ENCODE data around the gene PITRM1.
"Not testable (repeated sequence)": the region's sequence is repeated elsewhere in the genome, so short reads cannot be mapped to it uniquely, and the experiment has no call there.

PITRM1 gene

GRCh38 chr10:3122486-3123205 lies 49.9 kb downstream of the PITRM1 start:
- DNase-seq (ENCODE audit: low spot score) (no peak), FAIRE-seq (no peak)

GRCh38 chr10:3122034-3122433 lies 50.5 kb downstream of the PITRM1 start:
- FAIRE-seq (no peak), DNase-seq (ENCODE audit: low spot score) (no peak)

GRCh38 chr10:3119796-3120459 lies 52.7 kb downstream of the PITRM1 start:
- DNase-seq (ENCODE audit: low spot score) (peak; percentile 3), FAIRE-seq (no peak)

DNA sequence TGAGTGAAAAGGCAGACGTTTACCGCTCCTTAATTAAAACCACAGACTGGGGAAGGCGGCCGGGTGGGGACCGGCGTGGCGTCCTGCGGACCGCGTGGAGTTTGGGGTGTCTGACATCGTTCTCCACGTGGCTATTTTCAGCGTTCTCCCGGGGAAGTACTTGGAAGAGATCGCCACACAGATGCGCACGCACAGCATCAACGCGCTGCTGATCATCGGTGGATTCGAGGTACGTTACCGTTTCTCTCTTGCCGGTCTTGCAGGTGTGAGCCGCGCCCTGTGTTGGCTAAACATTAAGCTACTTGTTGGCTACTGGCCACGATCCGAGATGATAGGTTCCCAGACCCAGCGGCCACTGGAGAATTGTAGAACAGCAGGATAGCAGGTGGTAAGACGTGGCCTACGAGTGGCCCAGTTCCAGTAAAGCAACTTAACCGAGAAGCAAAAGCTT lies 53.9 kb downstream of the PITRM1 start:
- DNase-seq (ENCODE audit: low spot score) (no peak), FAIRE-seq (no peak)

GRCh38 chr10:3117486-3117885 lies 55.1 kb downstream of the PITRM1 start:
- FAIRE-seq (no peak), DNase-seq (ENCODE audit: low spot score) (no peak)

GRCh38 chr10:3116508-3117100 lies 56.0 kb downstream of the PITRM1 start:
- DNase-seq (ENCODE audit: low spot score), result no peak
- FAIRE-seq, result no peak

DNA sequence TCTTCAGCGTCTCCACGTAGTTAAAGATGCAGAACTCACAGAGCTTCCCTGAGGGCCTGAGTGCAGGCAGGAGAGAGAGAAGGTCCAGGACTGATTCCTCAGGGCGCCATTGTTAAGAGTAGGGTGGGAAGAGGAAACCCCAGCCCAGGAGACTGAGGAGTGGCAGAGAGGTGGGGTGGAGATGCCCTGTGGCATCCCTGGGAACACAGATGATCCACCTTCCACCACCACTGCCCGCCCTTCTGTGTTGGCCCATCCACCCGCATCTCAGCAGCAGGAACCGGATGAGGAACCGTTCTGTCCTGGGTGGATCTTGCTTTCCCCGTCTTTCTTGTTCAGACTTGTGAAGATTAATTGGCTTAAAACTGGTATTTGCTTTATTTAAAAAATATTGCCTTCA lies 56.9 kb downstream of the PITRM1 start:
- FAIRE-seq (no peak), DNase-seq (ENCODE audit: low spot score) (no peak)

DNA sequence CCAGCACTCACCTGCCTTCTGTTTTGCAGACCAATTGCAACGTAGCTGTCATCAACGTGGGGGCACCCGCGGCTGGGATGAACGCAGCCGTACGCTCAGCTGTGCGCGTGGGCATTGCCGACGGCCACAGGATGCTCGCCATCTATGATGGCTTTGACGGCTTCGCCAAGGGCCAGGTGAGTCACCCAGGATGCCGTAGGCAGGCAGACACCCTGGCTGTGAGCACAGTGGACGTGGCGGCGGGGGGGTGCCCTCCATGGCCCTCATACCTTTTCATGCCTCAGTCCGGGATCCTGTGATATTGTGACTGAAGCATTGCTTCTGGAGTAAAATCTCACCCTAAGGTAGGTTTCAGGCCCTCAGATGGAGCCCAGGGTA lies 59.2 kb downstream of the PITRM1 start:
- DNase-seq (ENCODE audit: low spot score), result no peak
- FAIRE-seq, result no peak

GRCh38 chr10:3111621-3112163 lies 60.9 kb downstream of the PITRM1 start:
- FAIRE-seq (no peak), DNase-seq (ENCODE audit: low spot score) (no peak)

- FAIRE-seq (no peak), DNase-seq (ENCODE audit: low spot score) (no peak)
Measured at GRCh38 chr10:3110782-3111620, 61.6 kb downstream of the PITRM1 start.

- FAIRE-seq (no peak), DNase-seq (ENCODE audit: low spot score) (no peak)
Measured at GRCh38 chr10:3109633-3110032, 62.9 kb downstream of the PITRM1 start.

GRCh38 chr10:3109196-3109595 lies 63.4 kb downstream of the PITRM1 start:
- FAIRE-seq, result no peak

DNA sequence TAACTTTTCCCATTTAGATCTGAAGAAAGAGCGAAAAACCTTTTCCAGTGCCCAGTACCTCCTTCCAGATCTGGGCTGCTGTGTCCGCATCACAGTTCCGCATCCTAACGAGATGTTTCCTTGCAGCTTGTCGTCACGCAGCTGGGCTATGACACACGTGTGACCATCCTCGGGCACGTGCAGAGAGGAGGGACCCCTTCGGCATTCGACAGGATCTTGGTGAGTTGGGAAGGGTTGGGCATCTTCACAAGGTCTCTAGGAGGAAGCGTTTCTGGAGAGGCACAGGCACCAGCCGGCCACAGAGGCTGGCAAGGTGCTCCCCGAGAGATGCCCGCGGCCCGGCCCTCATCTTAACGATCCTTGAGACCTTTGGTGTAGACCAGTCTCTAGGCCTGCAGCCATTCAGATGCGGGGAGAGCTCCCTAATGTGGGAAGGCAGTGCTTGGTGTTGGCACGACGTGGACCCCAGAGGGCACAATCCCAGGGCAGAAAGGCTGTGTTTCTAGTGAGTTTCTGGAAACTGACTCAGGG lies 63.9 kb downstream of the PITRM1 start:
- FAIRE-seq, result no peak

More at GRCh38 chr10:3109196-3109595, 63.4 kb downstream of the PITRM1 start:
- DNase-seq (ENCODE audit: low spot score), result no peak

DNA sequence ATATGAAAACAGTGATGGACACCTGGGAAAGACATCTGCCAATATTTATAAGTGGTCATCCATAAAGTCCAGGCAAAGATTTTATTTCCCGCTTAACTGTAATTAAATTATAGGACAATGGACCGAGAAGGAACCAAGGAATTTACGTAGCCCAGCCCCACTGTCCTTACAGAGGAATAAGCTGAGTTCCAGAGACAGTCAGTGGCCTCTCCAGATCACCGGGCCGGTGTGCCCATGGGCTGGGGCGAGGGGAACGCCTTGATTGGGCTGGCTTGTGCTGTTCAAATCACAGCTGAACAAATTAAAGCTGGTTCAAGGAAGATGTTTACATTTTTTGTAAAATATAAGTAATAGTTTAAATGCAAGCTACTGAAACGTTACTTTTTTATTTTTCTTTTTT lies 64.5 kb downstream of the PITRM1 start:
- no peak for FAIRE-seq
- DNase-seq (ENCODE audit: low spot score), result no peak

More for the DNA sequence above, 63.9 kb downstream of the PITRM1 start:
- DNase-seq (ENCODE audit: low spot score), result no peak

GRCh38 chr10:3107426-3107961 lies 65.1 kb downstream of the PITRM1 start:
- DNase-seq (ENCODE audit: low spot score), result no peak
- no peak for FAIRE-seq

DNA sequence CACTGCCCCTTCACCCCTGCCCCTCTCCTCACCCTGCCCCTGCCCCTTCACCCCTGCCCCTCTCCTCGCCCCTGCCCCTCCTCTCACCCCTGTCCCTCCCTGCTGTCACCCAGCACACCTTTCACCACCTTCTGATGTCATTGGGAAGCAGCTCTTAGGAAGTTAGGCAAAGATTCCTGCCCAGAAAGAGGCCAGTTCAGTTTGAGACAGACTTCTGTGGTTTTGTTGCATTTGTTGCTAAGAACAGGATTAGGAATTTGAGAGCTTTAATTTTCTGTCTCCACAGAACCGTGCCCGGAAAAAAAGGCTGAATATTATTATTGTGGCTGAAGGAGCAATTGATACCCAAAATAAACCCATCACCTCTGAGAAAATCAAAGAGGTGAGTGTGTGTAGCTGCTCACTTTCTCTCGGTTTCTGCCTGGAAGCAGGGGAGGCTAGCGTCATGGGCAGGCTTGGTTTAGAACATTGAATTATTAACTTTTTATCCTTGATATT lies 65.6 kb downstream of the PITRM1 start:
- no peak for FAIRE-seq
- DNase-seq (ENCODE audit: low spot score), result no peak

- FAIRE-seq; DNase-seq (ENCODE audit: low spot score): not testable (repeated sequence)
Measured at GRCh38 chr10:3106328-3106727, 66.3 kb downstream of the PITRM1 start.

DNA sequence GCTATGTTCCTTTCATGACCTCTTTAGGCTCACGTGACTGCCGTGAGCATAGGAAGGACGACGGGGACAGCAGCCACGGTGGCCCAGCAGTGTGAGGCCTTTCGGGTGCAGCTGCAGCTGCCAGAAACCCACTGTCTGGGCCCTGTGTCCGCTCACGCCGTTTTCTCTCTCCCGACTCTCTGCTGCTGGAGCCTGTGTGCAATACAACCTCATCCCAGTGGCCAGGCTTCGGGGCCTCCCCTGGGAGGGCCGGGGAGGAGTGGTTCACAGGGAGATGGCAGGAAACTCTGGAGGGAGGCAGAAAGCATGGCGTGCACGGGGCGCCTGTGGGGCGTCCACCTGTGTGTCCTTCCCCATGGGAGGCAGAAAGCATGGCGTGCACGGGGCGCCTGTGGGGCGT lies 66.7 kb downstream of the PITRM1 start:
- DNase-seq (ENCODE audit: low spot score) (no peak), FAIRE-seq (no peak)

- DNase-seq (ENCODE audit: low spot score), result no peak
- FAIRE-seq, result no peak
Measured at GRCh38 chr10:3105166-3105565, 67.4 kb downstream of the PITRM1 start.

GRCh38 chr10:3104251-3104918 lies 68.2 kb downstream of the PITRM1 start:
- no peak for FAIRE-seq

More at GRCh38 chr10:3104251-3104918, 68.2 kb downstream of the PITRM1 start:
- no peak for DNase-seq (ENCODE audit: low spot score)
